Cerebellar nuclear complex (tissue), 1 donor: ENCODE measurements around the gene SLC43A2.
A peak's percentile ranks its signal among the peaks of the same experiment; 100 is the strongest.

Experiments used
- DNase-seq, 2 experiments: peaks; one replicate each; lab custom pipeline; 2025; lab: John Stamatoyannopoulos, UW

The SLC43A2 gene

GRCh38 chr17:1623057-1623630, 5.5 kb downstream of the SLC43A2 start:
- DNase-seq = no peak

- no peak for DNase-seq
Observed at GRCh38 chr17:1621273-1621954, 7.2 kb downstream of the SLC43A2 start.

- no peak for DNase-seq
Observed at GRCh38 chr17:1620486-1620885, 8.1 kb downstream of the SLC43A2 start.

GRCh38 chr17:1617620-1618174, 10.9 kb downstream of the SLC43A2 start:
- DNase-seq = no peak

GRCh38 chr17:1616101-1616500, 12.5 kb downstream of the SLC43A2 start:
- DNase-seq = no peak

GRCh38 chr17:1612400-1612799, 16.2 kb downstream of the SLC43A2 start:
- DNase-seq = no peak

- no peak for DNase-seq
Observed at GRCh38 chr17:1611715-1612114, 16.9 kb downstream of the SLC43A2 start.

- no peak for DNase-seq
Observed at GRCh38 chr17:1608676-1609075, 20.0 kb downstream of the SLC43A2 start.

- DNase-seq = no peak
Observed at GRCh38 chr17:1607971-1608320, 20.7 kb downstream of the SLC43A2 start.

GRCh38 chr17:1606352-1606985, 22.2 kb downstream of the SLC43A2 start:
- no peak for DNase-seq

- DNase-seq = no peak
Observed at GRCh38 chr17:1605681-1606351, 22.8 kb downstream of the SLC43A2 start.

GRCh38 chr17:1604831-1605528, 23.7 kb downstream of the SLC43A2 start:
- no peak for DNase-seq

- no peak for DNase-seq
Observed at GRCh38 chr17:1601571-1601970, 27.1 kb downstream of the SLC43A2 start.

- no peak for DNase-seq
Observed at GRCh38 chr17:1598399-1599095, 30.1 kb downstream of the SLC43A2 start.

- DNase-seq = no peak
Observed at GRCh38 chr17:1597861-1598342, 30.7 kb downstream of the SLC43A2 start.

GRCh38 chr17:1593630-1593931, 35.1 kb downstream of the SLC43A2 start:
- DNase-seq = no peak

- DNase-seq = no peak
Observed at GRCh38 chr17:1592751-1593629, 35.6 kb downstream of the SLC43A2 start.

- DNase-seq = no peak
Observed at GRCh38 chr17:1591474-1592090, 37.1 kb downstream of the SLC43A2 start.

GRCh38 chr17:1590747-1591473, 37.7 kb downstream of the SLC43A2 start:
- peak in 1 of 2 experiments; percentile 8 for DNase-seq
